ENCODE data around the gene TMPRSS3.

Gene TMPRSS3

DNA sequence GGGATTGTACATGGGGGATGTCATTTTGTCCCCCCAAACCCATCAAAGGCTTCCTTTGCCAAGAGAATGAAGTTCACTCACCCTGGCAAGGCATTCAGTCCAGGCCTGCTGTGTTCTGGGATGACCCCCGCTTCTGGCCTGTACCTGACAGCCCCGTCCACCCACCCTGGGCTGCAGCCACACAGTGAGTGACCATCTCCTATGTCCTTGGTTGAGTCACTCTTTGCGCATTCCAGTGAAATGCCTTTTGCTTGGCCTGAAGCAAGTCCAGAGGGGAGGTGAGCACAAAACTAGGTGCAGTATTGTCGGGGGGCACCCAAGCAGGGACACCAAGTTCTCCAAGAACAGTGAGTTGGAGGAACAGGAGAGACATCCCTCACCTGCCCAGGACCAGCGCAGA is 10.2 kb downstream of the TMPRSS3 start:
- Histone ChIP-seq H3K4me3 (ENCODE audit: low read depth, low read length) (no peak overlapping the region), H3K27me3 (ENCODE audit: control insufficient read depth, insufficient read depth, low read length) (no peaks in the 10 kb centered on the region), H3K27ac (no peak overlapping the region), H3K36me3 (ENCODE audit: control insufficient read depth, insufficient read depth, low read length) (no peaks in the 10 kb centered on the region), H3K9ac (no peak overlapping the region), H3K4me2 (ENCODE audit: low read length) (no peak overlapping the region), H3K4me1 (peaks cover 5% of the 10 kb centered on the region), H3K79me2 (no peaks in the 10 kb centered on the region), H2AFZ (no peak overlapping the region), H3K9me3 (ENCODE audit: control insufficient read depth, low read length) (no peaks in the 10 kb centered on the region)
- TF ChIP-seq, protein P1, sequence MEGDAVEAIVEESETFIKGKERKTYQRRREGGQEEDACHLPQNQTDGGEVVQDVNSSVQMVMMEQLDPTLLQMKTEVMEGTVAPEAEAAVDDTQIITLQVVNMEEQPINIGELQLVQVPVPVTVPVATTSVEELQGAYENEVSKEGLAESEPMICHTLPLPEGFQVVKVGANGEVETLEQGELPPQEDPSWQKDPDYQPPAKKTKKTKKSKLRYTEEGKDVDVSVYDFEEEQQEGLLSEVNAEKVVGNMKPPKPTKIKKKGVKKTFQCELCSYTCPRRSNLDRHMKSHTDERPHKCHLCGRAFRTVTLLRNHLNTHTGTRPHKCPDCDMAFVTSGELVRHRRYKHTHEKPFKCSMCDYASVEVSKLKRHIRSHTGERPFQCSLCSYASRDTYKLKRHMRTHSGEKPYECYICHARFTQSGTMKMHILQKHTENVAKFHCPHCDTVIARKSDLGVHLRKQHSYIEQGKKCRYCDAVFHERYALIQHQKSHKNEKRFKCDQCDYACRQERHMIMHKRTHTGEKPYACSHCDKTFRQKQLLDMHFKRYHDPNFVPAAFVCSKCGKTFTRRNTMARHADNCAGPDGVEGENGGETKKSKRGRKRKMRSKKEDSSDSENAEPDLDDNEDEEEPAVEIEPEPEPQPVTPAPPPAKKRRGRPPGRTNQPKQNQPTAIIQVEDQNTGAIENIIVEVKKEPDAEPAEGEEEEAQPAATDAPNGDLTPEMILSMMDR (IDR thresholded peaks at IDR 0.05) = no peak

DNA sequence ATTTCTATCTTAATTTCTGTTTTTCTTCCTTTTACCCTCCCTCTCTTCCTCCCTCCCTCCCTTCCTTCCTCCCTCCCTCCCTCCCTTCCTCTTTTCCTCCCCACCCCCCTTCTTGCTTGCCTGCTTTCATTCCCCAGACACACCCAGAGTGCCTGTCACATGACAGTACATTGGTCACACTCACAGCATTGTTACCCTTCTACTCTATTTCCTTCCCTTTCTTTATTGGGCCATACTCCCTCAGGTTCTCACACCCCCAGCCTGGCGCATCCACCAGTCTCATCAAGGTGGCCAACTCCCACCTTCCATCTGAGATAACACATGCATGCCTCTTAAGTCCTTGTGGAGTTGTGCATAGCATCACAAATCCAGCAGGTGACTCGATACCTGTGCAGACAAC is 10.9 kb downstream of the TMPRSS3 start:
- H3K4me1 ChIP-seq = peaks cover 5% of the 10 kb centered on the region
- TF ChIP-seq, protein P1 (IDR thresholded peaks at IDR 0.05) = no peak
- no peak overlapping the region for H3K27ac ChIP-seq
- no peaks in the 10 kb centered on the region for H3K79me2 ChIP-seq
- no peaks in the 10 kb centered on the region for H3K27me3 ChIP-seq (ENCODE audit: control insufficient read depth, insufficient read depth, low read length)
- no peak overlapping the region for H3K9ac ChIP-seq
- no peak overlapping the region for H2AFZ ChIP-seq
- no peaks in the 10 kb centered on the region for H3K9me3 ChIP-seq (ENCODE audit: control insufficient read depth, low read length)
- no peak overlapping the region for H3K4me3 ChIP-seq (ENCODE audit: low read depth, low read length)
- no peaks in the 10 kb centered on the region for H3K36me3 ChIP-seq (ENCODE audit: control insufficient read depth, insufficient read depth, low read length)
- H3K4me2 ChIP-seq (ENCODE audit: low read length) = no peak overlapping the region

GRCh38 chr21:42384156-42384945 is 11.5 kb downstream of the TMPRSS3 start:
- H3K4me1 ChIP-seq = peaks cover 1% of the 10 kb centered on the region
- no peak overlapping the region for H3K9ac ChIP-seq
- no peaks in the 10 kb centered on the region for H3K79me2 ChIP-seq
- no peaks in the 10 kb centered on the region for H3K27me3 ChIP-seq (ENCODE audit: control insufficient read depth, insufficient read depth, low read length)
- no peaks in the 10 kb centered on the region for H3K9me3 ChIP-seq (ENCODE audit: control insufficient read depth, low read length)
- no peak overlapping the region for H3K4me3 ChIP-seq (ENCODE audit: low read depth, low read length)
- H3K4me2 ChIP-seq (ENCODE audit: low read length) = no peak overlapping the region
- no peak overlapping the region for H2AFZ ChIP-seq
- no peak overlapping the region for H3K27ac ChIP-seq
- TF ChIP-seq, protein P1 (IDR thresholded peaks at IDR 0.05) = no peak
- H3K36me3 ChIP-seq (ENCODE audit: control insufficient read depth, insufficient read depth, low read length) = no peaks in the 10 kb centered on the region

DNA sequence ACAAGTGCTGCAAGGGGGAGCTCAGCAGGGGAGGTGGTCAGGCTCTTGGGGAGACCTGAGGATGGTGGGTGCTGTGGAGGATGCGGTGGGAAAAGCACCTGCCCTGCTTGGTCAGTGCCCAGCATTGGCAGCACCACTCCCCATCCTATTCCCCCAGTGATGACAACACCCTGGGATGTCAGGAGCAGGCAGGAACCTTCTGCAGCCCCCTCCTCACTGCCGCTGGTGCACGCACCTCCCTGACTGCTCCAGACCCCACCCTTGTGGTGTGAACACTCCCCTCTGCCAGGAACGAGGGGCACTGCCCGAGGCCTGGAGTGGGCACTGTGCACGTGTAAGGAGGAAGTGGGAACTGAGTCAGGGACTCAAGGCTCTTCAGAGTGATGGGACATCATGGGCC is 12.5 kb downstream of the TMPRSS3 start:
- Histone ChIP-seq H3K4me3 (ENCODE audit: low read depth, low read length) (no peak overlapping the region), H3K79me2 (no peaks in the 10 kb centered on the region), H3K4me1 (no peaks in the 10 kb centered on the region), H3K9me3 (ENCODE audit: control insufficient read depth, low read length) (no peaks in the 10 kb centered on the region), H2AFZ (no peak overlapping the region), H3K27ac (no peak overlapping the region), H3K9ac (no peak overlapping the region), H3K4me2 (ENCODE audit: low read length) (no peak overlapping the region), H3K36me3 (ENCODE audit: control insufficient read depth, insufficient read depth, low read length) (no peaks in the 10 kb centered on the region), H3K27me3 (ENCODE audit: control insufficient read depth, insufficient read depth, low read length) (no peaks in the 10 kb centered on the region)
- TF ChIP-seq, protein P1 (IDR thresholded peaks at IDR 0.05) = no peak

DNA sequence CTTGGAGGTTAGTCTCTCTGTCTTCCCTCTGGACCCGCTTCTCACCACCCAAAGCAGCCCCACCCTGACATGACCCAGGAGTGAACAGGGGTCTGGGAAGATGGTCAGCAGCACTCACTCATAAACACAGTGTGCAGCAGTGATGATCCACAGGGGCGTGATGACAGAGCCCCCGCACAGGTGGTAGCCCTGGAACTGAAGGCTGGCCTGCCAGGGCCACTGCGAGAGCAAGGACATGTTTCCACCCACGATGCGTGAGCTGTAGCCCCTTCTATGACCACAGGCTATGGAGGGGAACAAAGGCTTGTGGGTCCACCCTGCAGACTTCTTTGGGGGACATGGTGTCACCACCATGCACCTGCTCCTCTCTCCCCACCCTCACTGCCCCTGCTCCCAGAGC is 12.9 kb downstream of the TMPRSS3 start:
- H3K27ac ChIP-seq = no peak overlapping the region
- H3K9ac ChIP-seq = no peak overlapping the region
- H3K9me3 ChIP-seq (ENCODE audit: control insufficient read depth, low read length) = no peaks in the 10 kb centered on the region
- no peaks in the 10 kb centered on the region for H3K36me3 ChIP-seq (ENCODE audit: control insufficient read depth, insufficient read depth, low read length)
- TF ChIP-seq, protein P1 (IDR thresholded peaks at IDR 0.05) = no peak
- H3K4me1 ChIP-seq = no peaks in the 10 kb centered on the region
- H3K4me3 ChIP-seq (ENCODE audit: low read depth, low read length) = no peak overlapping the region
- no peak overlapping the region for H3K4me2 ChIP-seq (ENCODE audit: low read length)
- no peak overlapping the region for H2AFZ ChIP-seq
- no peaks in the 10 kb centered on the region for H3K79me2 ChIP-seq
- no peaks in the 10 kb centered on the region for H3K27me3 ChIP-seq (ENCODE audit: control insufficient read depth, insufficient read depth, low read length)

All from parathyroid adenoma (tissue), 2 donors.